GM12878 (cell line): Measurements from ENCODE around the gene LBX1. TPM values are rescaled to one million over a fixed set of nuclear protein-coding genes. Genes with fewer than 3 reads are reported as not detected.
A peak's percentile ranks its signal among the peaks of the same experiment; 100 is the strongest.

ENCODE experiments used
- ATF3 ChIP-seq: IDR thresholded peaks from 2 replicates; pipeline ENCODE4 v1.6.1; 2011; ENCODE audit warnings: low read depth, mild to moderate bottlenecking, low read length, moderate library complexity, borderline replicate concordance; ENCODE audit errors: extremely low read depth
- BCLAF1 ChIP-seq: fragments of 450-650 bp; IDR thresholded peaks from 2 replicates; pipeline ENCODE4 v1.6.1; 2017; ENCODE audit warnings: antibody characterized with exemption, mild to moderate bottlenecking, moderate library complexity
- CTCF ChIP-seq, 3 experiments: IDR thresholded peaks in 2 of 3; conservative IDR thresholded peaks in 1 of 3; 2 replicates each; pipeline ENCODE4 v1.5.1; 2011; ENCODE audit warnings: low read depth in 3 of 3, low read length in 3 of 3, mild to moderate bottlenecking in 3 of 3, control low read depth in 2 of 3, moderate library complexity in 2 of 3, inconsistent platforms in 1 of 3, mixed read lengths in 1 of 3; ENCODE audit not compliant: control insufficient read depth in 2 of 3, insufficient read depth in 1 of 3; ENCODE audit errors: extremely low read depth in 1 of 3
- EGR1 ChIP-seq, 2 experiments: IDR thresholded peaks; 1 replicate in 1 of 2; 2 replicates in 1 of 2; pipeline ENCODE4 v1.6.1; 2011 to 2012; ENCODE audit warnings: low read depth in 2 of 2, low read length in 2 of 2, borderline replicate concordance in 1 of 2, mild to moderate bottlenecking in 1 of 2, moderate library complexity in 1 of 2
- ETV6 ChIP-seq, 2 experiments: fragments of 450-650 bp in 1 of 2; IDR thresholded peaks in 1 of 2; conservative IDR thresholded peaks in 1 of 2; 2 replicates each; pipeline ENCODE4 v1.6.1; 2014; ENCODE audit warnings: antibody characterized with exemption in 1 of 2, borderline replicate concordance in 1 of 2, low read depth in 1 of 2, mild to moderate bottlenecking in 1 of 2, moderate library complexity in 1 of 2
- FOXM1 ChIP-seq: IDR thresholded peaks from 2 replicates; pipeline ENCODE4 v1.6.1; 2012; ENCODE audit warnings: low read depth, mild to moderate bottlenecking, inconsistent platforms, low read length, moderate library complexity
- GATAD2B ChIP-seq: fragments of 450-650 bp; conservative IDR thresholded peaks from 2 replicates; pipeline ENCODE4 v1.6.1; 2017; ENCODE audit warnings: low read depth, mild to moderate bottlenecking, moderate library complexity
- KLF5 ChIP-seq: fragments of 450-650 bp; IDR thresholded peaks from 2 replicates; pipeline ENCODE4 v1.6.1; 2014; ENCODE audit warnings: mild to moderate bottlenecking; ENCODE audit not compliant: partially characterized antibody
- MEF2B ChIP-seq: fragments of 450-650 bp; IDR thresholded peaks from 2 replicates; pipeline ENCODE4 v1.6.1; 2018; ENCODE audit warnings: mild to moderate bottlenecking, moderate library complexity; ENCODE audit not compliant: partially characterized antibody, poor library complexity, severe bottlenecking
- MYC ChIP-seq: IDR thresholded peaks from 2 replicates; pipeline ENCODE4 v1.6.1; 2011; ENCODE audit warnings: mild to moderate bottlenecking, low read length, moderate library complexity, inconsistent platforms; ENCODE audit not compliant: insufficient read depth, insufficient replicate concordance, insufficient read length, severe bottlenecking
- NFXL1 ChIP-seq: fragments of 450-650 bp; IDR thresholded peaks from 2 replicates; pipeline ENCODE4 v1.6.1; 2017; ENCODE audit warnings: antibody characterized with exemption, mild to moderate bottlenecking, borderline replicate concordance
- PAX8 ChIP-seq: fragments of 450-650 bp; IDR thresholded peaks from 2 replicates; pipeline ENCODE4 v1.6.1; 2017; ENCODE audit warnings: mild to moderate bottlenecking, moderate library complexity
- PBX3 ChIP-seq: IDR thresholded peaks from 2 replicates; pipeline ENCODE4 v1.6.1; 2011; ENCODE audit warnings: mild to moderate bottlenecking, low read depth, low read length, moderate library complexity; ENCODE audit not compliant: insufficient replicate concordance
- POLR2A ChIP-seq: IDR thresholded peaks from 2 replicates; pipeline ENCODE4 v1.6.1; 2011; ENCODE audit warnings: low read depth, mild to moderate bottlenecking, low read length
- POU2F2 ChIP-seq: IDR thresholded peaks from 3 replicates; pipeline ENCODE4 v1.6.1; 2011; ENCODE audit warnings: low read depth, mild to moderate bottlenecking, low read length, borderline replicate concordance
- RAD21 ChIP-seq: IDR thresholded peaks from 2 replicates; pipeline ENCODE4 v1.6.1; 2011; ENCODE audit warnings: mild to moderate bottlenecking, low read depth, low read length, moderate library complexity; ENCODE audit not compliant: insufficient read depth
- RAD51 ChIP-seq: fragments of 450-650 bp; IDR thresholded peaks from 2 replicates; pipeline ENCODE4 v1.6.1; 2016; ENCODE audit warnings: moderate library complexity, mild to moderate bottlenecking, inconsistent platforms
- RB1 ChIP-seq: fragments of 450-650 bp; formaldehyde crosslinking; IDR thresholded peaks from 2 replicates; pipeline ENCODE4 v1.6.1; 2017; ENCODE audit warnings: mild to moderate bottlenecking, borderline replicate concordance
- RFX5 ChIP-seq: IDR thresholded peaks from 2 replicates; pipeline ENCODE4 v1.6.1; 2011; ENCODE audit warnings: low read depth, low read length, improper control_type of control experiment
- WRNIP1 ChIP-seq: IDR thresholded peaks from 2 replicates; pipeline ENCODE4 v1.6.1; 2011; ENCODE audit warnings: low read depth, low read length, improper control_type of control experiment, borderline replicate concordance
- ZNF207 ChIP-seq: fragments of 450-650 bp; IDR thresholded peaks from 2 replicates; pipeline ENCODE4 v1.6.1; 2014; ENCODE audit warnings: antibody characterized with exemption, mild to moderate bottlenecking, borderline replicate concordance
- ZNF274 ChIP-seq: IDR thresholded peaks from one replicate; pipeline ENCODE4 v1.8.0; 2011; ENCODE audit not compliant: insufficient read length, insufficient read depth
- polyA plus RNA-seq, 11 experiments: library from polyadenylated mRNA; depleted of rRNA in 4 of 11; unstranded in 6 of 11; stranded (reverse) in 5 of 11; fragments of >200 nt; fragmentation: Nextera tagmentation in 4 of 11; fragmentation: Illumina TruSeq in 1 of 11; extraction: Ambion mirVana in 4 of 11; extraction: Trizol in 1 of 11; gene quantifications; 1 replicate in 1 of 11; 2 replicates in 10 of 11; pipeline versions ENCODE4 v1.2.1 to v1.2.3, GENCODE V29; 2011 to 2016; ENCODE audit warnings: inconsistent platforms in 2 of 11, missing spikeins in 2 of 11, low read depth in 1 of 11
- total RNA-seq, 4 experiments: library from RNA; depleted of rRNA in 3 of 4; stranded (reverse); fragments of >200 nt in 3 of 4; fragmentation: Illumina TruSeq in 1 of 4; extraction: Trizol in 1 of 4; gene quantifications; 2 replicates each; pipeline versions ENCODE4 v1.2.1 to v1.2.3, GENCODE V29; 2013 to 2021

Gene LBX1
- total and polyA plus RNA-seq, 10 of the 15 experiments (the other 5 are each of a cell fraction or from before 2014, with no cell fraction given) = not detected

- no peak for TF ChIP-seq PAX8
- TF ChIP-seq EGR1 (IDR thresholded peaks at IDR 0.05; ENCODE audit: borderline replicate concordance in 1 of 2, low read depth in 2 of 2, low read length in 2 of 2) = 0 out of 3 replicates have a peak, but pooled peaks of 1 of the 2 experiments have one; percentile 16
- TF ChIP-seq RFX5 = no peak
- TF ChIP-seq ZNF274 = no peak
- TF ChIP-seq KLF5 = no peak
- peak; percentile 76 to 91 (median 78) for TF ChIP-seq CTCF (IDR thresholded peaks at IDR 0.05 in 2 of 3, conservative IDR thresholded peaks at IDR 0.05 in 1 of 3; ENCODE audit: control insufficient read depth in 2 of 3, extremely low read depth in 1 of 3, insufficient read depth in 1 of 3, low read depth in 3 of 3, low read length in 3 of 3)
- no peak for TF ChIP-seq WRNIP1
- no peak for TF ChIP-seq ETV6 (conservative IDR thresholded peaks at IDR 0.05 in 1 of 2, IDR thresholded peaks at IDR 0.05 in 1 of 2; ENCODE audit: borderline replicate concordance in 1 of 2, low read depth in 1 of 2)
- no peak for TF ChIP-seq POU2F2
- no peak for TF ChIP-seq ZNF207
- TF ChIP-seq GATAD2B = no peak
- TF ChIP-seq MEF2B = no peak
- TF ChIP-seq FOXM1 = no peak
- peak; percentile 71 for TF ChIP-seq RAD21
- TF ChIP-seq BCLAF1 = no peak
- no peak for TF ChIP-seq RAD51
- no peak for TF ChIP-seq NFXL1
- TF ChIP-seq POLR2A = no peak
- TF ChIP-seq RB1 = no peak
- TF ChIP-seq ATF3 = no peak
- no peak for TF ChIP-seq PBX3
- no peak for TF ChIP-seq MYC
Measured at GRCh38 chr10:101214446-101215396, 14.5 kb downstream of the LBX1 start (continued).
